ENCODE results near the gene GSG1L. TPM values are rescaled to one million over a fixed set of nuclear protein-coding genes. Genes with fewer than 3 reads are reported as not detected.

GSG1L gene
- total and polyA plus RNA-seq, 2 of the 13 experiments (the other 11 are each of a cell fraction or from before 2014, with no cell fraction given), result not detected

DNA sequence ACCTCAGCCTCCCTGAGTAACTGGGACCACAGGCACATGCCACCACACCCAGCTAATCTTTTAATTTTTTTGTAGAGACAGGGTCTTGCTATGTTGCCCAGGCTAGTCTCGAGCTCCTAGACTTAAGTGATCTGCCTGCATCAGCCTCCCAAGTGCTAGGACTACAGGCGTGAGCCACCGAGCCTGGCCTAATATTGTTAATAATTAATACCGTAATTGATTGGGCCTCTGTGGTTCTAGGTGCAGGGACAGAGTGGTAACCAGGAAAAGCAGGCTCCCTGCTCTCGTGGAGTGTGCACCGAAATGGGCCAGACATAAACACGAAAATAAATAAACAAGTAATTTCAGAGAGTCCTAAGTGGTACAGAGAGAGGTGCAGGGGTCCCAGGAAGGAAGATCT is 241.0 kb downstream of the GSG1L start:
- no peak for DNase-seq (ENCODE audit: low spot score)
- TF ChIP-seq GTF3A (CRISPR knock-in tag; conservative IDR thresholded peaks at IDR 0.05) (no peak), ZNF350 (CRISPR knock-in tag; IDR thresholded peaks at IDR 0.05; ENCODE audit: borderline replicate concordance, low read depth) (no peak), PHB2 (IDR thresholded peaks at IDR 0.05; ENCODE audit: partially characterized antibody) (no peak)
- TF ChIP-seq, protein P1, sequence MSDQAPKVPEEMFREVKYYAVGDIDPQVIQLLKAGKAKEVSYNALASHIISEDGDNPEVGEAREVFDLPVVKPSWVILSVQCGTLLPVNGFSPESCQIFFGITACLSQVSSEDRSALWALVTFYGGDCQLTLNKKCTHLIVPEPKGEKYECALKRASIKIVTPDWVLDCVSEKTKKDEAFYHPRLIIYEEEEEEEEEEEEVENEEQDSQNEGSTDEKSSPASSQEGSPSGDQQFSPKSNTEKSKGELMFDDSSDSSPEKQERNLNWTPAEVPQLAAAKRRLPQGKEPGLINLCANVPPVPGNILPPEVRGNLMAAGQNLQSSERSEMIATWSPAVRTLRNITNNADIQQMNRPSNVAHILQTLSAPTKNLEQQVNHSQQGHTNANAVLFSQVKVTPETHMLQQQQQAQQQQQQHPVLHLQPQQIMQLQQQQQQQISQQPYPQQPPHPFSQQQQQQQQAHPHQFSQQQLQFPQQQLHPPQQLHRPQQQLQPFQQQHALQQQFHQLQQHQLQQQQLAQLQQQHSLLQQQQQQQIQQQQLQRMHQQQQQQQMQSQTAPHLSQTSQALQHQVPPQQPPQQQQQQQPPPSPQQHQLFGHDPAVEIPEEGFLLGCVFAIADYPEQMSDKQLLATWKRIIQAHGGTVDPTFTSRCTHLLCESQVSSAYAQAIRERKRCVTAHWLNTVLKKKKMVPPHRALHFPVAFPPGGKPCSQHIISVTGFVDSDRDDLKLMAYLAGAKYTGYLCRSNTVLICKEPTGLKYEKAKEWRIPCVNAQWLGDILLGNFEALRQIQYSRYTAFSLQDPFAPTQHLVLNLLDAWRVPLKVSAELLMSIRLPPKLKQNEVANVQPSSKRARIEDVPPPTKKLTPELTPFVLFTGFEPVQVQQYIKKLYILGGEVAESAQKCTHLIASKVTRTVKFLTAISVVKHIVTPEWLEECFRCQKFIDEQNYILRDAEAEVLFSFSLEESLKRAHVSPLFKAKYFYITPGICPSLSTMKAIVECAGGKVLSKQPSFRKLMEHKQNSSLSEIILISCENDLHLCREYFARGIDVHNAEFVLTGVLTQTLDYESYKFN (CRISPR knock-in tag; conservative IDR thresholded peaks at IDR 0.05), result no peak
- no peak for FAIRE-seq

More for the DNA sequence above, 241.0 kb downstream of the GSG1L start:
- H3K27me3 ChIP-seq (ENCODE audit: control insufficient read depth in 1 of 2, insufficient read depth in 2 of 2, low read length in 2 of 2), result peaks cover 3 to 56% of the 10 kb centered on the region in 2 experiments
- no peak overlapping the region for H3K9ac ChIP-seq (ENCODE audit: insufficient read depth, low read depth, low read length)
- CTCF ChIA-PET (ENCODE audit: low intra/inter-chr PET ratio, low total read pairs), result no interaction called here
- intact Hi-C loops (cut with micrococcal nuclease; ENCODE audit: unreplicated experiment) (no loop called here), in situ Hi-C loops (cut with HindIII; ENCODE audit: extremely low pct_ligation_motif_present, low pct_unique_long_range_greater_than_20kb) (no loop called here)
- no peak overlapping the region for H3K4me3 ChIP-seq (replicated peaks in 1 of 3; ENCODE audit: insufficient read depth in 1 of 3, low read depth in 2 of 3, low read length in 3 of 3)
- no peaks in the 10 kb centered on the region for H3K79me2 ChIP-seq (ENCODE audit: insufficient read depth, low read length)
- WGBS (ENCODE audit: low lambda C conversion rate), result 9% methylated on average over 7 of the region's 7 CpGs
- H3K4me2 ChIP-seq (ENCODE audit: low read depth, low read length), result no peak overlapping the region
- POLR2A ChIA-PET, result no interaction called here
- no TSS peak for BruUV-seq (replicated peaks)
- H3K36me3 ChIP-seq (replicated peaks in 1 of 2; ENCODE audit: control insufficient read depth in 1 of 2, insufficient read depth in 2 of 2, low read length in 2 of 2), result no peaks in the 10 kb centered on the region
- no peaks in the 10 kb centered on the region for H4K20me1 ChIP-seq (ENCODE audit: insufficient read depth, low read length)
- no peaks in the 10 kb centered on the region for H3K9me3 ChIP-seq (ENCODE audit: low read length)
- no peak overlapping the region for H3K27ac ChIP-seq (ENCODE audit: extremely low read length, insufficient read depth, low read length)
- no peak overlapping the region for H2AFZ ChIP-seq (ENCODE audit: low read length)
- 0 out of 3 replicates have a peak, but pooled peaks have one; percentile 25 for ATAC-seq
- no peaks in the 10 kb centered on the region for H3K4me1 ChIP-seq (ENCODE audit: insufficient read depth, low read length)

Data from HepG2 (cell line).